Stimulated activated CD4-positive, alpha-beta T cell treated with anti-CD3 and anti-CD28 coated beads, Interleukin-12 subunit alpha, Interleukin-12 subunit beta, amount 100 ng/mL, for 24 hours (primary cell): ENCODE data around the gene PIGL.
"Not testable (repeated sequence)": the region's sequence is repeated elsewhere in the genome, so short reads cannot be mapped to it uniquely, and the experiment has no call there.

ENCODE experiments used
- DNase-seq, 2 experiments: peaks; one replicate each; pipeline ENCODE4 v3.0.0-alpha.2; 2020; ENCODE audit warnings: low read depth in 2 of 2

PIGL gene

GRCh38 chr17:16306211-16306610 lies 89.2 kb downstream of the PIGL start:
- DNase-seq, result no peak

DNA sequence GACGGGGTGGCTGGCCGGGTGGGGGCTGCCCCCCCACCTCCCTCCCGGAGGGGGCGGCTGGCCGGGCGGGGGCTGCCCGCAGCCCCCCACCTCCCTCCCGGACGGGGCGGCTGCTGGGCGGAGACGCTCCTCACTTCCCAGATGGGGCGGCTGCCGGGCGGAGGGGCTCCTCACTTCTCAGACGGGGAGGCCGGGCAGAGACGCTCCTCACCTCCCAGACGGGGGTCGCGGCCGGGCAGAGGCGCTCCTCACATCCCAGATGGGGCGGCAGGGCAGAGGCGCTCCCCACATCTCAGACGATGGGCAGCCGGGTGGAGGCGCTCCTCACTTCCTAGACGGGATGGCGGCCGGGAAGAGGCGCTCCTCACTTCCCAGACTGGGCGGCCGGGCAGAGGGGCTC lies 95.1 kb downstream of the PIGL start:
- DNase-seq, result not testable (repeated sequence)

DNA sequence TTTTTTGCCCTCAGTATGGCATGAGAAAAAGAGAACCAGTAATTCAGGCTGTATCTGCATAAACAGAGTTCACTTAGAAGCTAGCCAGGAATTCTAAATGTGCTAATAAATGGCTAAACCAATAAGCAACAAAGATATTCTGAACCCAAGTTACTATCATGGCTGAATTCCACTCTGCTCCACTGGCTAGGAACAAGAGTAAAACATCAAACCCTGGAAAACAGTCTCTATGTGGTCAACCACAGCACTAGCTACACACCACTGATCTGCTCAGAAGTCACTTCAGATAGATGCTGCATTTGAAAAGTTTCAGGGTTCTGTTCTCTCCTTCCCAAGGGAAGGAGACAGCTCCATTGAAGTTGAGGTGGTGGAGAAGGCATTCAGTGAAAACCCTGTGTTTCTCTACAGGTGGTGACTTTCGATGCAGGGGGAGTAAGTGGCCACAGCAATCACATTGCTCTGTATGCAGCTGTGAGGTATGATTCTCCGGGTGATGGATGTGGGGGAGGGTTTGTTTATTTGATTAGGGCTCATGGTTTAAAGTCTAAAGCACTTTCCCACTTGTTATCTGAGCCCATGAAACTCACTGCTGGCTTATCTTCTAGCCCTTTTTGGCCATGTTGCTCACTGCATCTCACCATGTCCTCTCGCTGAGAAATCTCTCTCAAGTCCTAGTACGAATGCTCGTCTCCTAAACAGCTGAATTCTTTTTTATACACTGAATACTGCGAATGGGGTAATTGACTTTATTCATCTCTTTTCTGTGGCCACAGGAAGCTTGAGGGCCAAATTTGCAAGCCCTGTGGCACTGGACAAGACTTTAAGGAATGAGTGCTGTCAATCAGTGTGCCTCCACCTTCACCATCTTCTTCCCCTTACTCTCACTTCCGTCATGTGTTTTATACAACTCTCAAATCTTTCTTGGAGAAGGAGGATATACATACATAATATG lies 96.4 kb downstream of the PIGL start:
- no peak for DNase-seq

- no peak for DNase-seq
Observed at GRCh38 chr17:16314189-16314588, 97.2 kb downstream of the PIGL start.

DNA sequence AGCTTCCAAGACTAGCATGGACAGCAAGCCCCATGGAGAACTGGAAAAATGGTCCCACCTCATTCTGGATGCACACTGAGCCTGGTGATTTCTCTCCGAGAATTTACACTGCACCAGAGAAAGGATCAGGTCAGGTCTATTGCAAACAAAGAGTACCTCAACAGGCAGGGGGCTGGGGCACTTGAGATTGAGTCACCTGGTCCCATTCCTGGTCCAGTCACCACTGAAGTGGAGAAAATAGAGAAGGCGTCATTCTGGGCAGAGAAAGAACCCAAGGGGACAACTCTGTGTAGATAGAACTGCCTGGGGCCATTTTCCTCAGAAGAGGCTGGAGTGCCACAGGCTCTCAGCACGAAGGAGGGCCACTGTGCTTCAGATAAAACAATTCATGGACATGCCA lies 97.8 kb downstream of the PIGL start:
- DNase-seq, result no peak

DNA sequence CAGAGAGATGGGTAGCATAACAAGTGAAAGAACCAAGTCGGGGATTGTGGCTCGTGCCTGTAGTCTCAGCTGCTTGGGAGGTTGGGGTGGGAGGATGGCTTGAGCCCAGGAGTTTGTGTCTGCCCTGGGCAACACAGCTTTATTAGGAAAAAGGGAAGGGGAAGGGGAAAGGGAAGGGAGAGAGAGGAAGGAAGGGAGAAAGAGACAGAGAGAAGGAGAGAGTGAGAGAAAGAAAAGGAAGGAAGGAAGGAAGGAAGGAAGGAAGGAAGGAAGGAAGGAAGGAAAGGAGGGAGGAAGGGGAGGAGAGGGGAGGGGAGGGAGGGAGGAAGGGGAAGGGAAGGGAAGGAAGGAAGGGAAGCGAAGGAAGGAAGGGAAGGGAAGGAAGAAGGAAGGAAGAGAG lies 103.0 kb downstream of the PIGL start:
- no peak for DNase-seq

GRCh38 chr17:16322636-16323035 lies 105.6 kb downstream of the PIGL start:
- no peak for DNase-seq

DNA sequence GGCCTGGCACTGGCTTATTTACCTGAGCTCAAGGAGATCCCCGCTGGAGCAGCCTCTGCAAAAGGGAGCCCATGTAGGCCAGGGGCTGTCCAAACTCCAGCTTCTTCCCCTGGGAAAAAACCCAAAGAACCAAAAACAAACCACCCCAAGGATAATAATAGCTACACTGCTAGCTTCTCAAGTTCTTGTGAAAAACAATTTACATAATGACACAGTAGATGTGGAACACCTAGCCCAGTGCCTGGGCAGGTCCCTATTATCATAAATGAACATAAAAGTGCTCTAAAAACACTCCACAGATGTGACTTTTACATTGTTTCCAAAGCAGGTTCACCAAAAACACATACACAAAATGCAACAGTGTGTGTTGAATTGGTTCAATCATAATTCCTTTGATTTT lies 109.0 kb downstream of the PIGL start:
- no peak for DNase-seq

DNA sequence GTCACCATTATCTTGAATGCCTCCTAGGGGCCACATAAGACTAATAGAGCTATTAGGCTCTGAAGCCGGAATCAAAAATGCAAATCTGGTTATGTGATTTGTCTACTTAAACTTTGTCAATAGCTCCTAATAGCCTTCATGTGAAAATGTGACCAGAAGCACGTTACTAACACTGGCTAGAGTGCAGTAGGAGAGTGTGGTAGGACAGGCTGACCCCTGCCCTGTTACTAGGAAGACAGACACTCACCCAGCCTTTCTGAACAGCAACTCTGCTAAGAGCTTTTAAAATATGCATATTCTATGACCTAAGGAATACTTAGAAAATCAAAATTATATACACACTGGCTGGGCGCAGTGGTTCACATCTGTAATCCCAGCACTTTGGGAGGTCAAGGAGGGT lies 110.0 kb downstream of the PIGL start:
- no peak for DNase-seq

DNA sequence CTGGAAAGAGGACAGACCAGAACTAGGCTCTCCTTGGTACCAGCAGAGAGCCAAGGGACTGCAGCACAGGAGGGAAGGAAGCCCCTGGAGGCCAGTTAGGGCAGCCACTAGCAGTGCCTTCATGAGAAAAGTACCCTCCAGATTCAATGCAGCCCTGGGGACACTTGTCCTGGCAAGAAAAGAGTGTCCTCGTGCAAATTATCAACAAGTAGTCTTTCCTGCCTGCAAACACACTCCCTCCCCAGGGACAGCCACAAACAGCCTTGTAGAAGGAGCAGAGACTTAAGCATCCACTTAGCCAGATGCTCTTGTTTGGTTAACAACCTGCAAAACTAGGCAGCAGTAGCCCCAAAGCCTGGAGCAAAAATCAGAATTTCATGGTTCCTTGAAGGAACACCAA lies 112.0 kb downstream of the PIGL start:
- no peak for DNase-seq

- no peak for DNase-seq
Observed at GRCh38 chr17:16329519-16330271, 112.7 kb downstream of the PIGL start.

DNA sequence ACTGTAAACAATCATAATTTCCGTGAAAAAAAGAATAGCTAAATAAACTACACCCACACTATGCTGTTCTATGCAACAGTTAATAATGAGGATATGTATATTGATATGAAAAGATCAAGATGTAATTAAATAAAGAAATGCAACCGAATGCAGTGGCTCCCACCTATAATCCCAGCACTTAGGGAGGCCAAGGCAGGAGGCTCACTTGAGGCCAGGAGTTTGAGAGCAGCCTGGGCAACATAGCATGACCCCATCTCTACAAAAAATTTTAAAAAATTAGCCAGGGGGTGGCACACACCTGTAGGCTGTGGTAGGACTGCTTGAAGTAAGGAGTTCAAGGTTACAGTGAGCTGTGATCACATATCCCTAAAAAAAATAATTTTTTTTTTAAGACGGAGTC lies 121.4 kb downstream of the PIGL start:
- DNase-seq, result no peak

GRCh38 chr17:16339402-16339801 lies 122.4 kb downstream of the PIGL start:
- DNase-seq, result no peak

GRCh38 chr17:16339959-16340358 lies 122.9 kb downstream of the PIGL start:
- DNase-seq, result no peak

GRCh38 chr17:16342979-16343378 lies 126.0 kb downstream of the PIGL start:
- DNase-seq, result no peak

DNA sequence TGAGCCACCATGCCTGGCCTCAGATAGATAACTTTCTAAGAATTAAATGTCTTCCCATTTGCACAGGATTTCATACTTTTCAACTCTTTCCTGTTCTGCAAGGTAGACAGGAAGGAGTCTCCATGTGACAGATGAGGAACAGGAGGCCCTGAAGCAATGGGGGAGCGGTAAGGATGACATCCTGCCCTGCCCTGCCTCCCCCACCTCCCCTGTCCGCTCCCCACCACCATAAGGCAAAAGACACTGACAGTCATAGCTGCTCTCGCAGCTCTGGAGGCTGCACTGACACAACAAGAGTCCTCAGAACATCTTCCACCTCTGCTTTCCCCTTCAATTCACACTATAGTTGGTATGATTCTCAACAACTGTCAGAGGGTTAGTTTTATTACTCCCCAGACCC lies 126.6 kb downstream of the PIGL start:
- DNase-seq, result no peak

DNA sequence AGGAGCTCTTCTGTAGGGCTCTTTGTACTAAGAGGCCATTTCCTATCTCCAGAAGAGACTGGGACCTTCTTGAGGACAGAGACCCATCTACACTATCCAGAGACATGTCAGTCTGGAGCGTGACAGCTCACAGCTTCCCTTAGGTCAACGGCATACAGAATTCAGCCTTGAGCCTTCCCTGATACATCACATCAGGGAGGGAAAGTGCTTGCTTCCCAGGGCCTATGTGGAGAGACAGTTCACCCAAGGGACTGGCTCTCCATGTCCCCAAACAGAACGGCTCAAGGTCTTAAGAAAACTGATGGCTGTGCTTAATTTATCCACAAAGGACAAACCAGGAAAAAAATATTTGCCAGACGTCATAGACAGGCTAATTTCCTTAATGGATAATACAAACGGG lies 128.6 kb downstream of the PIGL start:
- no peak for DNase-seq

- no peak for DNase-seq
Observed at GRCh38 chr17:16346721-16347271, 129.8 kb downstream of the PIGL start.

- DNase-seq, result no peak
Observed at GRCh38 chr17:16348586-16348985, 131.6 kb downstream of the PIGL start.

GRCh38 chr17:16349431-16349830 lies 132.4 kb downstream of the PIGL start:
- DNase-seq, result no peak

- DNase-seq, result no peak
Observed at GRCh38 chr17:16351831-16352230, 134.8 kb downstream of the PIGL start.

- DNase-seq, result peak in 1 of 2 experiments; percentile 29
Observed at GRCh38 chr17:16352303-16352666, 135.3 kb downstream of the PIGL start.
